AG04450 (cell line): ENCODE measurements around the gene NFIX. TPM values are rescaled to one million over a fixed set of nuclear protein-coding genes. Genes with fewer than 3 reads are reported as not detected.
A peak's percentile ranks its signal among the peaks of the same experiment; 100 is the strongest.

ENCODE experiments used
- CTCF ChIA-PET: fragments of 300-600, 350-600 bp; formaldehyde crosslinking; extraction: SDS; loops from one replicate; lab custom pipeline; 2022; ENCODE audit warnings: antibody characterized with exemption, inconsistent platforms; lab: Charles Lee
- POLR2A ChIA-PET: fragments of 350-600 bp; formaldehyde crosslinking; extraction: SDS; loops from one replicate; lab custom pipeline; 2021; ENCODE audit warnings: antibody characterized with exemption, inconsistent platforms; lab: Yijun Ruan, JAX
- DNase-seq: peaks from one replicate; pipeline ENCODE4 v3.0.0-alpha.2; 2011; ENCODE audit warnings: low read depth, low spot score
- H3K27ac ChIP-seq: one replicate; pipeline ENCODE4 v1.5.1; 2012; ENCODE audit warnings: low read depth, low read length, control low read depth
- H3K27me3 ChIP-seq: one replicate; pipeline ENCODE4 v1.6.0; 2012; ENCODE audit warnings: low read length; ENCODE audit not compliant: control insufficient read depth, insufficient read depth
- H3K4me3 ChIP-seq: 2 replicates; pipeline ENCODE4 v1.5.1; 2011; ENCODE audit warnings: mild to moderate bottlenecking, low read depth, low read length, control low read depth
- H3K9me3 ChIP-seq: 2 replicates; pipeline ENCODE4 v1.5.1; 2012; ENCODE audit warnings: low read length; ENCODE audit not compliant: control insufficient read depth, insufficient read depth
- CTCF ChIP-seq: IDR thresholded peaks from 2 replicates; pipeline ENCODE4 v1.5.1; 2011; ENCODE audit warnings: low read depth, low read length, control low read depth, inconsistent platforms
- polyA plus RNA-seq: library from polyadenylated mRNA; depleted of rRNA; stranded (reverse); fragments of >200 nt; gene quantifications from 2 replicates; pipeline ENCODE4 v1.2.3, GENCODE V29; 2011

The NFIX gene
- polyA plus RNA-seq, 1 experiment: 15.1 TPM

- TF ChIP-seq CTCF: no peak
- H3K4me3 ChIP-seq: no peak overlapping the region
- ChIA-PET POLR2A (interaction anchor here (0.6 kb wide), 1 partner anchor 36 kb away, joined by 3 read pairs; no protein-coding TSS in a partner anchor), CTCF (interaction anchor here (1.5 to 1.9 kb wide), 3 partner anchors 11 to 95 kb away, joined by 3 to 9 read pairs (median 7); no protein-coding TSS in a partner anchor)
- no peaks in the 10 kb centered on the region for H3K27me3 ChIP-seq
- H3K27ac ChIP-seq: no peak overlapping the region
- no peak for DNase-seq
- H3K9me3 ChIP-seq: no peaks in the 10 kb centered on the region
These were observed 77.1 kb downstream of the NFIX start for GRCh38 chr19:13072188-13072908.

- CTCF ChIA-PET: interaction anchor here (1.2 to 1.9 kb wide), 4 partner anchors 12 to 108 kb away, joined by 3 to 9 read pairs (median 6); no protein-coding TSS in a partner anchor
- H3K9me3 ChIP-seq: no peaks in the 10 kb centered on the region
- TF ChIP-seq CTCF: no peak
- no peak overlapping the region for H3K27ac ChIP-seq
- no peaks in the 10 kb centered on the region for H3K27me3 ChIP-seq
- no peak for DNase-seq
- POLR2A ChIA-PET: no interaction called here
- no peak overlapping the region for H3K4me3 ChIP-seq
These were observed 78.0 kb downstream of the NFIX start for GRCh38 chr19:13073263-13073662.

- TF ChIP-seq CTCF: no peak
- no peak for DNase-seq
- no peaks in the 10 kb centered on the region for H3K27me3 ChIP-seq
- no peak overlapping the region for H3K27ac ChIP-seq
- H3K9me3 ChIP-seq: no peaks in the 10 kb centered on the region; the same call in 1 of the 2 replicates
- no peak overlapping the region for H3K4me3 ChIP-seq
- POLR2A ChIA-PET: interaction anchor here (0.5 kb wide), 1 partner anchor 51 kb away, joined by 3 read pairs; no protein-coding TSS in a partner anchor
- CTCF ChIA-PET: interaction anchor here (1.2 to 1.9 kb wide), 3 partner anchors 13 to 109 kb away, joined by 4 to 9 read pairs (median 7); no protein-coding TSS in a partner anchor
These were observed 79.1 kb downstream of the NFIX start for GRCh38 chr19:13074378-13074777.

DNA sequence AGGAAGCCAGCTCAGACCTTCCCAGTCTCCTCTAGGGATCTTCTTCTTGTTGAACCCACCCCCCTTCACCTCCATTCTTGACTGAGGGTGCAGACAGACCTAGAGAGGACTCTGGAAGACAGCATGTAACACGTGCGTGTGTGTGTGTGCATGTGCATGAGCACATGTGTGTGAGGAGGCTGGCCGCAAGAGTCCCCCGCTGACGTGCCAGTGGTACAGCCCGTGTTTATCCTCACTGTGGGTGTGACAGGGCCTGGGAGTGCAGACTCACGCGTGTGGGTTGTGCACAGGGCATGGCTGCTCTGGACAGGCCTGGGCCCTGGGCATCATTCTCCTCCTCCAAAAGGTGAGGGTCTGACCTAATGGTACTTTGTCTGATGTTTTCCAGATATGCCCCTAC lies 81.0 kb downstream of the NFIX start:
- H3K27ac ChIP-seq: no peak overlapping the region
- ChIA-PET CTCF (interaction anchor here (1.0 to 1.7 kb wide), 2 partner anchors 15 to 99 kb away, joined by 3 to 5 read pairs; no protein-coding TSS in a partner anchor), POLR2A (no interaction called here)
- no peak overlapping the region for H3K4me3 ChIP-seq
- DNase-seq: no peak
- H3K9me3 ChIP-seq: no peaks in the 10 kb centered on the region; the same call in 1 of the 2 replicates
- H3K27me3 ChIP-seq: no peaks in the 10 kb centered on the region
- TF ChIP-seq CTCF: no peak

GRCh38 chr19:13076787-13077186 lies 81.5 kb downstream of the NFIX start:
- H3K9me3 ChIP-seq: no peaks in the 10 kb centered on the region; the same call in 1 of the 2 replicates
- no peaks in the 10 kb centered on the region for H3K27me3 ChIP-seq
- TF ChIP-seq CTCF: no peak
- ChIA-PET CTCF (interaction anchor here (1.0 to 3.8 kb wide), 3 partner anchors 15 to 99 kb away, joined by 3 to 30 read pairs (median 5); no protein-coding TSS in a partner anchor), POLR2A (no interaction called here)
- DNase-seq: no peak
- H3K4me3 ChIP-seq: no peak overlapping the region
- H3K27ac ChIP-seq: peak overlapping the region; percentile 31
